ENCODE data around the gene MOSPD3. TPM values are rescaled to one million over a fixed set of nuclear protein-coding genes. Genes with fewer than 3 reads are reported as not detected.

MOSPD3 gene
- total RNA-seq, 1 donor from 2014 or later = 5.2 TPM

GRCh38 chr7:100591596-100591995 is 20.7 kb upstream of the MOSPD3 start:
- DNase-seq (ENCODE audit: low read depth in 2 of 2) = no peak

- no peak for DNase-seq (ENCODE audit: low read depth in 2 of 2)
Measured at GRCh38 chr7:100595188-100595587, 17.2 kb upstream of the MOSPD3 start.

- DNase-seq (ENCODE audit: low read depth in 2 of 2) = no peak
Measured at GRCh38 chr7:100598425-100598824, 13.9 kb upstream of the MOSPD3 start.

- DNase-seq (ENCODE audit: low read depth in 2 of 2) = no peak
Measured at GRCh38 chr7:100599911-100600729, 12.2 kb upstream of the MOSPD3 start.

GRCh38 chr7:100600730-100601038 is 11.7 kb upstream of the MOSPD3 start:
- DNase-seq (ENCODE audit: low read depth in 2 of 2) = no peak

GRCh38 chr7:100602889-100603725 is 9.2 kb upstream of the MOSPD3 start:
- DNase-seq (ENCODE audit: low read depth in 2 of 2) = no peak

- no peak for DNase-seq (ENCODE audit: low read depth in 2 of 2)
Measured at GRCh38 chr7:100603726-100604027, 8.7 kb upstream of the MOSPD3 start.

- DNase-seq (ENCODE audit: low read depth in 2 of 2) = peak; percentile 48 to 56
Measured at GRCh38 chr7:100604028-100604975, 8.0 kb upstream of the MOSPD3 start.

- no peak for DNase-seq (ENCODE audit: low read depth in 2 of 2)
Measured at GRCh38 chr7:100604976-100605911, 7.1 kb upstream of the MOSPD3 start.

- no peak for DNase-seq (ENCODE audit: low read depth in 2 of 2)
Measured at GRCh38 chr7:100606313-100606712, 6.0 kb upstream of the MOSPD3 start.

- DNase-seq (ENCODE audit: low read depth in 2 of 2) = peak in 1 of 2 donors; percentile 34
Measured at GRCh38 chr7:100607111-100607510, 5.2 kb upstream of the MOSPD3 start.

- DNase-seq (ENCODE audit: low read depth in 2 of 2) = no peak
Measured at GRCh38 chr7:100609958-100610357, 2.4 kb upstream of the MOSPD3 start.

- DNase-seq (ENCODE audit: low read depth in 2 of 2) = peak; percentile 15 to 36
Measured at GRCh38 chr7:100612730-100613390, 520 bp downstream of the MOSPD3 start.

- DNase-seq (ENCODE audit: low read depth in 2 of 2) = no peak
Measured at GRCh38 chr7:100613412-100614175, 1.3 kb downstream of the MOSPD3 start.

- no peak for DNase-seq (ENCODE audit: low read depth in 2 of 2)
Measured at GRCh38 chr7:100614308-100614861, 2.0 kb downstream of the MOSPD3 start.

- no peak for DNase-seq (ENCODE audit: low read depth in 2 of 2)
Measured at GRCh38 chr7:100620239-100620638, 7.9 kb downstream of the MOSPD3 start.

GRCh38 chr7:100620804-100621203 is 8.5 kb downstream of the MOSPD3 start:
- no peak for DNase-seq (ENCODE audit: low read depth in 2 of 2)

GRCh38 chr7:100621554-100621953 is 9.2 kb downstream of the MOSPD3 start:
- no peak for DNase-seq (ENCODE audit: low read depth in 2 of 2)
